Ishikawa (cell line): Measurements from ENCODE around the gene ABCB8.

ENCODE experiments used
- CEBPB ChIP-seq: IDR thresholded peaks from 2 replicates; pipeline ENCODE4 v1.6.1; 2012
- CREB1 ChIP-seq: IDR thresholded peaks from 2 replicates; pipeline ENCODE4 v1.6.1; 2012; ENCODE audit warnings: low read depth
- EGR1 ChIP-seq: IDR thresholded peaks from 2 replicates; pipeline ENCODE4 v1.6.1; 2012
- EP300 ChIP-seq: IDR thresholded peaks from 2 replicates; pipeline ENCODE4 v1.6.1; 2012; ENCODE audit warnings: borderline replicate concordance
- FOXM1 ChIP-seq: IDR thresholded peaks from 2 replicates; pipeline ENCODE4 v1.6.1; 2012; ENCODE audit warnings: low read depth, borderline replicate concordance
- NFIC ChIP-seq: IDR thresholded peaks from 2 replicates; pipeline ENCODE4 v1.6.1; 2012
- RAD21 ChIP-seq: IDR thresholded peaks from 2 replicates; pipeline ENCODE4 v1.6.1; 2012; ENCODE audit warnings: low read depth
- TAF1 ChIP-seq: IDR thresholded peaks from 2 replicates; pipeline ENCODE4 v1.6.1; 2012; ENCODE audit warnings: low read depth, mild to moderate bottlenecking
- TCF12 ChIP-seq: IDR thresholded peaks from 2 replicates; pipeline ENCODE4 v1.6.1; 2012; ENCODE audit warnings: low read depth
- TEAD4 ChIP-seq: IDR thresholded peaks from 2 replicates; pipeline ENCODE4 v1.6.1; 2012
- USF1 ChIP-seq: IDR thresholded peaks from 2 replicates; pipeline ENCODE4 v1.6.1; 2012
- YY1 ChIP-seq: IDR thresholded peaks from 2 replicates; pipeline ENCODE4 v1.6.1; 2012; ENCODE audit warnings: low read depth
- ZBTB7A ChIP-seq: IDR thresholded peaks from 2 replicates; pipeline ENCODE4 v1.6.1; 2012; ENCODE audit warnings: low read depth
- TF ChIP-seq, protein P1 (sequence below): IDR thresholded peaks from 2 replicates; pipeline ENCODE4 v1.6.1; 2012; ENCODE audit warnings: low read depth, mild to moderate bottlenecking
- TF ChIP-seq, protein P2 (sequence below): IDR thresholded peaks from 2 replicates; pipeline ENCODE4 v1.6.1; 2012

The ABCB8 gene

DNA sequence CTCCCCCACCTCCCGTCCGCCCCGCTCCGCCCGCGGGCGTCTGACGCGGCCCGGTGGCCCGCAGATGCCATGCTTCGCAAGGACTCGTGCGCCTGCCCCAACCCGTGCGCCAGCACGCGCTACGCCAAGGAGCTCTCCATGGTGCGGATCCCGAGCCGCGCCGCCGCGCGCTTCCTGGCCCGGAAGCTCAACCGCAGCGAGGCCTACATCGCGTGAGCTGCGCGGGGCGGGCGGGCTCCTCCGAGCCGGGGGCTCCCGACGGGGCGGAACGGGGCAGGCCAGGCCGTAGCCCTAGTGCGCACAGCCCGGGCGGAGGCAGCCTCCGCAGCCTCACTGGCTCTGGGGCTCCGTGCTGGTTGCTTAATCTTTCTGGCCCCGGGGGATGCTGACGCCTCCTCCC is 22.9 kb downstream of the ABCB8 start:
- TF ChIP-seq, protein P1, sequence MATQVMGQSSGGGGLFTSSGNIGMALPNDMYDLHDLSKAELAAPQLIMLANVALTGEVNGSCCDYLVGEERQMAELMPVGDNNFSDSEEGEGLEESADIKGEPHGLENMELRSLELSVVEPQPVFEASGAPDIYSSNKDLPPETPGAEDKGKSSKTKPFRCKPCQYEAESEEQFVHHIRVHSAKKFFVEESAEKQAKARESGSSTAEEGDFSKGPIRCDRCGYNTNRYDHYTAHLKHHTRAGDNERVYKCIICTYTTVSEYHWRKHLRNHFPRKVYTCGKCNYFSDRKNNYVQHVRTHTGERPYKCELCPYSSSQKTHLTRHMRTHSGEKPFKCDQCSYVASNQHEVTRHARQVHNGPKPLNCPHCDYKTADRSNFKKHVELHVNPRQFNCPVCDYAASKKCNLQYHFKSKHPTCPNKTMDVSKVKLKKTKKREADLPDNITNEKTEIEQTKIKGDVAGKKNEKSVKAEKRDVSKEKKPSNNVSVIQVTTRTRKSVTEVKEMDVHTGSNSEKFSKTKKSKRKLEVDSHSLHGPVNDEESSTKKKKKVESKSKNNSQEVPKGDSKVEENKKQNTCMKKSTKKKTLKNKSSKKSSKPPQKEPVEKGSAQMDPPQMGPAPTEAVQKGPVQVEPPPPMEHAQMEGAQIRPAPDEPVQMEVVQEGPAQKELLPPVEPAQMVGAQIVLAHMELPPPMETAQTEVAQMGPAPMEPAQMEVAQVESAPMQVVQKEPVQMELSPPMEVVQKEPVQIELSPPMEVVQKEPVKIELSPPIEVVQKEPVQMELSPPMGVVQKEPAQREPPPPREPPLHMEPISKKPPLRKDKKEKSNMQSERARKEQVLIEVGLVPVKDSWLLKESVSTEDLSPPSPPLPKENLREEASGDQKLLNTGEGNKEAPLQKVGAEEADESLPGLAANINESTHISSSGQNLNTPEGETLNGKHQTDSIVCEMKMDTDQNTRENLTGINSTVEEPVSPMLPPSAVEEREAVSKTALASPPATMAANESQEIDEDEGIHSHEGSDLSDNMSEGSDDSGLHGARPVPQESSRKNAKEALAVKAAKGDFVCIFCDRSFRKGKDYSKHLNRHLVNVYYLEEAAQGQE: peak; percentile 95
- 0 out of 2 replicates have a peak, but pooled peaks have one; percentile 12 for TF ChIP-seq USF1
- TF ChIP-seq, protein P2, sequence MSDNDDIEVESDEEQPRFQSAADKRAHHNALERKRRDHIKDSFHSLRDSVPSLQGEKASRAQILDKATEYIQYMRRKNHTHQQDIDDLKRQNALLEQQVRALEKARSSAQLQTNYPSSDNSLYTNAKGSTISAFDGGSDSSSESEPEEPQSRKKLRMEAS: peak; percentile 98
- TF ChIP-seq RAD21: no peak
- no peak for TF ChIP-seq YY1
- peak; percentile 33; the same call in 1 of the 2 replicates for TF ChIP-seq TCF12

DNA sequence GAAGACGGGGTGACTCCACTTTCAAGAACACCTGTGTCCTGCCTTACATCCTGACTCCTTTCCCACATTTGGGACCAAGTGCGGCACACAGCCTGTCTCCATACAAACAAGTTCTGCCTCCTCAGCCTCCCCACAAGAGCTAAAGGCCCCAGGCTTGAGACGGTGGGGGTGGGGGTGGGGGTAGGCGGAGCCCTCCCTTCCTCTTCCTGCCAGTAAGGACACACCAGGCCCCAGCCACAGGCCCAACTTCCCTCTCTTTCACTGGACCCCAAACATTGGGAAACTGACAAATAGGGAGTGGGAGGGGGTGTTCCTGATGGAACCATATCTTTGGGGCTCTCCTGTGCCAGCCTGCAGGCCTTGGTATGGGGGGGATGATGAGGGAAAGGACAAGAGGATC is 24.8 kb downstream of the ABCB8 start:
- TF ChIP-seq CEBPB (no peak), TCF12 (no peak)

DNA sequence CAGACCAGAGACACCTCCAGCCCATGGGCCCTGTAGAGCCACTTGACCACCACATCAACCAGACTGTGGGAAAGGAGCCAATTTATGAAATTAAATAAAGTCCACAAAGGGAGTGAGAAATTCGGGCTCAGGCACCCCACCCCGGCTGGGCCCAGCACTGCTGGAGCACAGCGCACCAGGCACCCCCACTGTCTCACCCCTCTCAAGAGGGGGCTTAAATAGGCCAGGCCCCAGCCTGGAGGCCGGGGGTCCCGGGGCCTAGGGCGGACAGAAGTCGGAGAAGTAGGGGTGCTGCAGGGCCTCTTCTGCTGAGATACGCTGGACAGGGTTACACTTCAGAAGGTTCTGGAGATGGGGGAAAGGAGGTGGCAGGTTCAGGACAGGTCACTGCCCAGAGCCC is 25.5 kb downstream of the ABCB8 start:
- no peak for TF ChIP-seq EGR1
- TF ChIP-seq CREB1: no peak
- TF ChIP-seq, protein P1: no peak
- TF ChIP-seq FOXM1: no peak
- no peak for TF ChIP-seq ZBTB7A
- no peak for TF ChIP-seq YY1
- no peak for TF ChIP-seq EP300
- no peak for TF ChIP-seq TAF1
- TF ChIP-seq TCF12: no peak
- TF ChIP-seq TEAD4: no peak
- TF ChIP-seq USF1: no peak
- no peak for TF ChIP-seq NFIC
- TF ChIP-seq RAD21: no peak
- no peak for TF ChIP-seq CEBPB
- TF ChIP-seq, protein P2: no peak

GRCh38 chr7:151056283-151056665 is 28.0 kb downstream of the ABCB8 start:
- TF ChIP-seq, protein P1: no peak
- TF ChIP-seq CEBPB: no peak
- no peak for TF ChIP-seq RAD21
- TF ChIP-seq TAF1: no peak
- TF ChIP-seq, protein P2: no peak
- no peak for TF ChIP-seq YY1

GRCh38 chr7:151056666-151057505 is 28.6 kb downstream of the ABCB8 start:
- TF ChIP-seq TCF12 (no peak), USF1 (no peak), CEBPB (no peak), TEAD4 (no peak), EP300 (no peak), CREB1 (no peak), ZBTB7A (no peak), NFIC (no peak), FOXM1 (no peak), RAD21 (no peak), EGR1 (no peak), YY1 (no peak)
- TF ChIP-seq, protein P1: no peak
- TF ChIP-seq, protein P2: no peak
